OCI-LY3 (cell line): ENCODE measurements around the gene S1PR2.

Experiments
- H2AFZ ChIP-seq: fragments of 200-600, 300-600 bp; shearing (Covaris generic); 2 replicates; pipeline ENCODE4 v1.6.0; 2014; ENCODE audit warnings: antibody characterized with exemption, low read depth, low read length
- H3K27ac ChIP-seq: fragments of 200-600, 300-600 bp; sonication (generic); 2 replicates; pipeline ENCODE4 v1.5.1; 2014; ENCODE audit warnings: mild to moderate bottlenecking, low read length, moderate library complexity, mixed read lengths
- H3K27me3 ChIP-seq: fragments of 200-600, 300-600 bp; sonication (generic); 2 replicates; pipeline ENCODE4 v1.6.1; 2014; ENCODE audit warnings: low read depth, low read length, mixed read lengths
- H3K36me3 ChIP-seq: fragments of 200-600, 300-600 bp; sonication (generic); replicated peaks from 2 replicates; pipeline ENCODE3; 2014; ENCODE audit warnings: low read depth, low read length, mixed read lengths
- H3K4me1 ChIP-seq: fragments of 300-600, 200-600 bp; sonication (generic); 2 replicates; pipeline ENCODE4 v1.6.1; 2014; ENCODE audit warnings: low read length, mixed read lengths
- H3K4me2 ChIP-seq: fragments of 200-600, 300-600 bp; sonication (generic); 2 replicates; pipeline ENCODE4 v1.6.1; 2014; ENCODE audit warnings: low read length, mixed read lengths
- H3K4me3 ChIP-seq: fragments of 300-600, 200-600 bp; sonication (generic); 2 replicates; pipeline ENCODE4 v1.5.1; 2014; ENCODE audit warnings: antibody characterized with exemption, mild to moderate bottlenecking, low read length, moderate library complexity
- H3K79me2 ChIP-seq: fragments of 300-600, 200-600 bp; shearing (Covaris generic); 2 replicates; pipeline ENCODE4 v1.6.1; 2014; ENCODE audit warnings: mild to moderate bottlenecking, low read length, mixed read lengths
- H3K9ac ChIP-seq: fragments of 300-600, 200-600 bp; shearing (Covaris generic); 2 replicates; pipeline ENCODE4 v1.6.0; 2014; ENCODE audit warnings: mild to moderate bottlenecking, low read length, moderate library complexity
- H3K9me3 ChIP-seq: fragments of 200-600, 300-600 bp; shearing (Covaris generic); 2 replicates; pipeline ENCODE4 v1.6.1; 2014; ENCODE audit warnings: low read length, mixed read lengths; ENCODE audit not compliant: insufficient read depth
- H4K20me1 ChIP-seq: fragments of 200-600, 300-600 bp; sonication (generic); 2 replicates; pipeline ENCODE4 v1.6.1; 2016; ENCODE audit warnings: low read length, mixed read lengths; ENCODE audit not compliant: insufficient read depth
- CTCF ChIP-seq: fragments of 200-600, 300-600 bp; sonication (generic); IDR thresholded peaks from 2 replicates; pipeline ENCODE4 v1.5.1; 2014; ENCODE audit warnings: antibody characterized with exemption, low read length, low read depth
- EZH2phosphoT487 ChIP-seq: fragments of 200-600 bp; shearing (Covaris generic); IDR thresholded peaks from 2 replicates; pipeline ENCODE4 v1.6.1; 2018; ENCODE audit warnings: antibody characterized with exemption, mixed run types, low read depth

The S1PR2 gene

GRCh38 chr19:10260141-10260584 lies 29.0 kb upstream of the S1PR2 start:
- no peak overlapping the region for H3K4me2 ChIP-seq

DNA sequence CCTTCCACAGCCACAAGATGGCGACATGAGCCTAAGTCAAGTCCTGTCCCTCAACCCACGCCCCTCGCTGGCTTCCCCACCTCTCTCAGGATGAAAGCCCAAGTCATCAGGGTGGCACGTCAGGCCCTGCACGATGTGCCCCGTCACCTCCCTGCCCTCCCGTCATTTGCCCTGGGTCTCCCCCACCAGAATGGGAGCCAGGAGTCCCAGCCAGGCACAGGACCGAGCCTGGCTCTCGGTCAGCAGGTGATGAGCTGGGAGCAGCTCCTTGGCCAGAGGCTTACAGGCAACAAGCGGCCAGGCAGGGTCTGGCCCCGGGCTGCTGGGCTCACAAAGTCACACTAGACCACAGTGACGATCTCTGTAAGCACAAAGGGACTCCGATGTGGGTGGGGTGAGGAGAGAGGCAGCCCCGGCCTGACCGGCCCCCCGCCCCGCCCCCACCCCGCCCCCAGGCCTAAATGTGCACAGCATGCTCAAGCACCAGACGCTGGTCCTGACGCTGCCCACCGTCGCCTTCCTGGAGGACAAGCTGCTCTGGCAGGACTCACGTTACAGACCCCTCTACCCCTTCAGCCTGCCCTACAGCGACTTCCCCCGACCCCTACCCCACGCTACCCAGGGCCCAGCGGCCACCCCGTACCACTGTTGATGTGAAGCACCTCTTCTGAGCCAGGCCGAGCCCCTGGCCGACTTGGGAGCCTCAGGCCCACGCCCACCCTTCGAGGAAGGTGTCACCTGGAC lies 28.2 kb upstream of the S1PR2 start:
- no peaks in the 10 kb centered on the region for H4K20me1 ChIP-seq
- TF ChIP-seq CTCF (peak; percentile 77), EZH2phosphoT487 (no peak)
- H3K27me3 ChIP-seq = no peaks in the 10 kb centered on the region
- H3K9me3 ChIP-seq = no peaks in the 10 kb centered on the region
- peaks cover 5% of the 10 kb centered on the region; the same call in 1 of the 2 replicates for H3K79me2 ChIP-seq
- H3K9ac ChIP-seq = no peak overlapping the region
- H3K36me3 ChIP-seq = peaks cover 45% of the 10 kb centered on the region
- no peak overlapping the region for H2AFZ ChIP-seq
- no peak overlapping the region for H3K4me3 ChIP-seq
- H3K27ac ChIP-seq = no peak overlapping the region
- H3K4me1 ChIP-seq = peaks cover 3% of the 10 kb centered on the region; the same call in 1 of the 2 replicates
- H3K4me2 ChIP-seq = no peak overlapping the region; the same call in 1 of the 2 replicates

More at GRCh38 chr19:10260141-10260584, 29.0 kb upstream of the S1PR2 start:
- Histone ChIP-seq H3K27ac (no peak overlapping the region), H3K36me3 (peaks cover 38% of the 10 kb centered on the region), H4K20me1 (no peaks in the 10 kb centered on the region), H3K79me2 (peaks cover 2% of the 10 kb centered on the region; the same call in 1 of the 2 replicates), H2AFZ (no peak overlapping the region), H3K4me1 (peaks cover 3% of the 10 kb centered on the region; the same call in 1 of the 2 replicates), H3K9ac (no peak overlapping the region), H3K27me3 (no peaks in the 10 kb centered on the region), H3K4me3 (no peak overlapping the region), H3K9me3 (no peaks in the 10 kb centered on the region)
- TF ChIP-seq EZH2phosphoT487 (no peak), CTCF (no peak)

DNA sequence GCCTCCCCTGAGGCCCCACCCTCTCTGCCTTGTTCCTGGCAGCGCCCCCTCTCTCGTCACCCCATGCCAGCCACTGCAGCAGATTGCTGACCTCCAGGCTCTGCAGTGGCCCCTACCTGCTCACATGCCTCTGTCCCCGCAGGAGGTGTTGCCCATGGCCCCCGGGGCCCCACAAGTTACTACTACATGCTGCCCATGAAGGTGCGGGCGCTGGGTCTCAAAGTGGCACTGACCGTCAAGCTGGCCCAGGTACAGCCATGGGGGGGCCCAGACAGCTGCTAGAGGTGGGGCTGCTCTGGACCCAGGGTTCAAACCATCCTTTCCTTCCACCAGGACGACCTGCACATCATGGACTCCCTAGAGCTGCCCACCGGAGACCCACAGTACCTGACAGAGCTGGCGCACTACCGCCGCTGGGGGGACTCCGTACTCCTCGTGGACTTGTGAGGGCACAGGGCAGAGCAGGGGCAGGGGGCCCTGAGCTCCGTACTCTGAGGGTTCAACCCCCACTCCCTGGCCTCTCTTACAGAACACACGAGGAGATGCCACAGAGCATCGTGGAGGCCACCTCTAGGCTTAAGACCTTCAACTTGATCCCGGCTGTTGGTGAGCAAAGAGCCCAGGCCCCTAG lies 27.1 kb upstream of the S1PR2 start:
- TF ChIP-seq CTCF (no peak), EZH2phosphoT487 (no peak)
- no peaks in the 10 kb centered on the region for H3K27me3 ChIP-seq
- H3K27ac ChIP-seq = no peak overlapping the region
- H3K4me3 ChIP-seq = no peak overlapping the region
- H3K4me1 ChIP-seq = peaks cover 3% of the 10 kb centered on the region; the same call in 1 of the 2 replicates
- no peak overlapping the region for H2AFZ ChIP-seq
- H3K9ac ChIP-seq = no peak overlapping the region
- H4K20me1 ChIP-seq = no peaks in the 10 kb centered on the region
- H3K79me2 ChIP-seq = peaks cover 16% of the 10 kb centered on the region
- H3K4me2 ChIP-seq = no peak overlapping the region
- H3K9me3 ChIP-seq = no peaks in the 10 kb centered on the region
- peaks cover 53% of the 10 kb centered on the region for H3K36me3 ChIP-seq

- Histone ChIP-seq H2AFZ (no peak overlapping the region), H3K4me3 (no peak overlapping the region), H3K79me2 (peaks cover 26% of the 10 kb centered on the region), H3K9ac (no peak overlapping the region), H3K36me3 (peaks cover 53% of the 10 kb centered on the region), H4K20me1 (no peaks in the 10 kb centered on the region), H3K4me2 (no peak overlapping the region), H3K27ac (no peak overlapping the region), H3K27me3 (no peaks in the 10 kb centered on the region), H3K4me1 (peaks cover 7% of the 10 kb centered on the region), H3K9me3 (no peaks in the 10 kb centered on the region)
- no peak for TF ChIP-seq CTCF
- no peak for TF ChIP-seq EZH2phosphoT487
Measured at GRCh38 chr19:10256970-10257615, 26.0 kb upstream of the S1PR2 start.
